HepG2 (cell line): Measurements from ENCODE around the gene VPS54. TPM values are rescaled to one million over a fixed set of nuclear protein-coding genes. Genes with fewer than 3 reads are reported as not detected.
A peak's percentile ranks its signal among the peaks of the same experiment; 100 is the strongest.

Experiments used
- ETV6 ChIP-seq: sonication (generic); formaldehyde crosslinking; conservative IDR thresholded peaks from 2 replicates; pipeline ENCODE4 v1.4.0; 2020; ENCODE audit warnings: missing genetic modification reagents
- FLYWCH1 ChIP-seq: sonication (generic); formaldehyde crosslinking; IDR thresholded peaks from 2 replicates; pipeline ENCODE4 v1.8.1; 2023; ENCODE audit warnings: mild to moderate bottlenecking, missing genetic modification reagents
- FOXC1 ChIP-seq: sonication (generic); formaldehyde crosslinking; IDR thresholded peaks from 2 replicates; pipeline ENCODE4 v1.8.0; 2022; ENCODE audit warnings: mild to moderate bottlenecking, missing genetic modification reagents, borderline replicate concordance
- FOXJ3 ChIP-seq: sonication (generic); formaldehyde crosslinking; IDR thresholded peaks from 2 replicates; pipeline ENCODE4 v1.4.0; 2020; ENCODE audit warnings: missing genetic modification reagents, mild to moderate bottlenecking, borderline replicate concordance
- JARID2 ChIP-seq: sonication (generic); formaldehyde crosslinking; IDR thresholded peaks from 2 replicates; pipeline ENCODE4 v1.8.1; 2023; ENCODE audit warnings: missing genetic modification reagents, inconsistent platforms; ENCODE audit not compliant: insufficient replicate concordance
- LCORL ChIP-seq, 2 experiments: fragments of 450-650 bp in 1 of 2; sonication (generic) in 1 of 2; formaldehyde crosslinking in 1 of 2; IDR thresholded peaks; 2 replicates each; pipeline versions ENCODE4 v1.5.0 to v1.6.1; 2017 to 2020; ENCODE audit warnings: antibody characterized with exemption in 1 of 2, missing genetic modification reagents in 1 of 2
- MED13 ChIP-seq: sonication (generic); formaldehyde crosslinking; IDR thresholded peaks from 2 replicates; pipeline ENCODE4 v1.5.0; 2020; ENCODE audit warnings: missing genetic modification reagents
- MEIS1 ChIP-seq: sonication (generic); formaldehyde crosslinking; IDR thresholded peaks from 2 replicates; pipeline ENCODE4 v1.9.0; 2021; ENCODE audit warnings: mild to moderate bottlenecking, missing genetic modification reagents, moderate library complexity, borderline replicate concordance
- PPARG ChIP-seq: conservative IDR thresholded peaks from 2 replicates; pipeline ENCODE4 v1.6.1; 2016; ENCODE audit warnings: missing biosample characterization, missing genetic modification reagents
- SNAI1 ChIP-seq: sonication (generic); formaldehyde crosslinking; IDR thresholded peaks from 2 replicates; pipeline ENCODE4 v1.5.0; 2020; ENCODE audit warnings: mild to moderate bottlenecking, missing genetic modification reagents, borderline replicate concordance
- SRSF9 ChIP-seq: fragments of 200-400 bp; formaldehyde crosslinking; IDR thresholded peaks from 2 replicates; pipeline ENCODE4 v1.6.1; 2018; ENCODE audit warnings: borderline replicate concordance, mild to moderate bottlenecking, low read depth, low read length; ENCODE audit not compliant: insufficient read depth, poor library complexity, severe bottlenecking
- TCF7L2 ChIP-seq: IDR thresholded peaks from 2 replicates; pipeline ENCODE4 v1.6.1; 2011; ENCODE audit warnings: mild to moderate bottlenecking, low read depth, low read length, moderate library complexity
- ZBTB20 ChIP-seq: sonication (generic); formaldehyde crosslinking; IDR thresholded peaks from 2 replicates; pipeline ENCODE4 v1.8.1; 2023; ENCODE audit warnings: missing genetic modification reagents, low read depth, mild to moderate bottlenecking, borderline replicate concordance
- ZFP62 ChIP-seq: sonication (generic); formaldehyde crosslinking; IDR thresholded peaks from 2 replicates; pipeline ENCODE4 v1.4.0; 2020; ENCODE audit warnings: missing genetic modification reagents
- ZNF282 ChIP-seq: fragments of 450-650 bp; IDR thresholded peaks from 2 replicates; pipeline ENCODE4 v1.6.1; 2018; ENCODE audit not compliant: partially characterized antibody
- ZNF432 ChIP-seq: sonication (generic); formaldehyde crosslinking; IDR thresholded peaks from 2 replicates; pipeline ENCODE4 v1.5.0; 2020; ENCODE audit warnings: missing genetic modification reagents, mild to moderate bottlenecking, borderline replicate concordance
- ZNF629 ChIP-seq: sonication (generic); formaldehyde crosslinking; conservative IDR thresholded peaks from 2 replicates; pipeline ENCODE4 v1.5.0; 2020; ENCODE audit warnings: missing genetic modification reagents
- ZSCAN29 ChIP-seq: sonication (generic); formaldehyde crosslinking; conservative IDR thresholded peaks from 2 replicates; pipeline ENCODE4 v1.4.0; 2020; ENCODE audit warnings: mild to moderate bottlenecking, missing genetic modification reagents
- ZSCAN31 ChIP-seq: sonication (generic); formaldehyde crosslinking; IDR thresholded peaks from 2 replicates; pipeline ENCODE4 v1.5.0; 2020; ENCODE audit warnings: low read depth, mild to moderate bottlenecking, missing genetic modification reagents
- polyA plus RNA-seq, 8 experiments: library from polyadenylated mRNA; depleted of rRNA in 3 of 8; stranded (reverse) in 7 of 8; unstranded in 1 of 8; fragments of >200 nt; fragmentation: Illumina TruSeq in 4 of 8; extraction: Trizol in 4 of 8; gene quantifications; 2 replicates each; pipeline versions ENCODE4 v1.2.1 to v1.2.3, GENCODE V29; 2011 to 2016; ENCODE audit warnings: low read depth in 4 of 8, missing spikeins in 1 of 8, mixed read lengths in 1 of 8; ENCODE audit not compliant: insufficient read depth in 1 of 8
- total RNA-seq, 5 experiments: library from RNA; depleted of rRNA; stranded (reverse); fragments of >200 nt; fragmentation: Illumina TruSeq; extraction: Trizol; gene quantifications; 2 replicates each; pipeline ENCODE4 v1.2.3, GENCODE V29; 2016; ENCODE audit warnings: low read depth in 1 of 5
- TF ChIP-seq, protein P1 (sequence below): IDR thresholded peaks from 2 replicates; pipeline ENCODE4 v1.6.1; 2016
- TF ChIP-seq, protein P2 (sequence below): sonication (generic); formaldehyde crosslinking; IDR thresholded peaks from 2 replicates; pipeline ENCODE4 v1.5.1; 2020; ENCODE audit warnings: mild to moderate bottlenecking, missing genetic modification reagents
- TF ChIP-seq, protein P3 (sequence below): sonication (generic); formaldehyde crosslinking; conservative IDR thresholded peaks from 2 replicates; pipeline ENCODE4 v1.8.0; 2022; ENCODE audit warnings: missing genetic modification reagents
- TF ChIP-seq, protein P4 (sequence below): sonication (generic); formaldehyde crosslinking; IDR thresholded peaks from 2 replicates; pipeline ENCODE4 v1.8.1; 2023; ENCODE audit warnings: mild to moderate bottlenecking, missing genetic modification reagents, borderline replicate concordance

Gene VPS54
- total and polyA plus RNA-seq, 2 of the 13 experiments (the other 11 are each of a cell fraction or from before 2014, with no cell fraction given) = 64.7 to 77.5 TPM

DNA sequence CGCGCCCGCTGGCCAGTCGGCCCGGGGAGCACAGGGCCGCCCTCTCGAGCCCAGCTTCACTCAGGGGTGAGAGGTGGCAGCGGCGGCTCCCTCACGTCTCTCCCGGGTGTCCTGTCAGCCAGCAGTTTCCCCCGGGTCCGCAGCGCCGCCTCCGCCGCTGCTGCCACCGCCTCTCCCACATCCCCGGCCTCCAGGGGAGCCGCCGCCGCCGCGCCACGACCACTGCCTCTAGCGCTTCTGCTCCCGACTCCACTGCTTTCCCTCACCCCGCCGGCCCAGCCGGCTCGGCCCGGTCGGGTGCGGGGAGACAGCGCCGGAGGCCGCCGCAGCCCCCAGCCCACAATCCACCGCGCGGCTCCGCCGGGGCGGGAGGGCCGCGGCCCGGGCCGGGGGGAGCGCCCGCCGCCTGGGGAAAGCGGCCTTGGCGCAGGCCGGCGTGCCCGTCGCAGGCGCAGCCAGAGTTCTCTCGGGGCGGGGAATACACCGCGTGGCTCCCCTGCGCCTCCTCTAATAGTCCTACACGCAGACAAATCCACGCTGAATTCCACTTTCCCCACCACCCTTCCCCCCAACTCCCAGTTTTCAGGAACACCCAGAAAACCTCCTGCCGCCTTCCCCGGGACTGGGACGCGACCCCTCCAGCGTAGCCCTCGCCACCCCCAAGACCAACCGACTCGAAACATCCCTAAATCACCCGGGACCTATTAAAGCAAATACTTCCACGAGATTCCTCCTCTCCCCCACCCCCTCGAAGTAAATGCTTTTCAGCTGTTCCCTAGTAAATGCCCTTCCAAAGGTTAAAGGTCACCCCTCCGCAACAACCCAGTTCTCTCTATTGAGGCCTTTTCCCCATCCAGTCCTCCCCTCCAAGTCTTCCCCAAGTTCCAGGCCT, at the start of gene VPS54 (continued):
- TF ChIP-seq, protein P1, sequence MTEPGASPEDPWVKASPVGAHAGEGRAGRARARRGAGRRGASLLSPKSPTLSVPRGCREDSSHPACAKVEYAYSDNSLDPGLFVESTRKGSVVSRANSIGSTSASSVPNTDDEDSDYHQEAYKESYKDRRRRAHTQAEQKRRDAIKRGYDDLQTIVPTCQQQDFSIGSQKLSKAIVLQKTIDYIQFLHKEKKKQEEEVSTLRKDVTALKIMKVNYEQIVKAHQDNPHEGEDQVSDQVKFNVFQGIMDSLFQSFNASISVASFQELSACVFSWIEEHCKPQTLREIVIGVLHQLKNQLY (CRISPR knock-in tag) = no peak
- TF ChIP-seq MEIS1 (CRISPR knock-in tag) (no peak), MED13 (no peak; the same call in 1 of the 2 replicates), PPARG (no peak), FOXJ3 (CRISPR knock-in tag) (no peak), FLYWCH1 (CRISPR knock-in tag) (0 out of 2 replicates have a peak, but pooled peaks have one; percentile 76), SRSF9 (no peak), ZBTB20 (0 out of 2 replicates have a peak, but pooled peaks have one; percentile 34), ETV6 (CRISPR knock-in tag) (peak; percentile 41; the same call in 1 of the 2 replicates), ZNF432 (CRISPR knock-in tag) (no peak), ZNF629 (no peak), ZFP62 (CRISPR knock-in tag) (no peak), ZNF282 (no peak), FOXC1 (CRISPR knock-in tag) (peak; percentile 65; the same call in 1 of the 2 replicates), LCORL (IDR thresholded peaks at IDR 0.05) (no peak), LCORL (CRISPR knock-in tag; IDR thresholded peaks at IDR 0.05) (0 out of 2 replicates have a peak, but pooled peaks have one; percentile 26), JARID2 (peak; percentile 30), SNAI1 (CRISPR knock-in tag) (no peak), ZSCAN29 (CRISPR knock-in tag) (no peak), TCF7L2 (no peak), ZSCAN31 (CRISPR knock-in tag) (peak; percentile 70)
- TF ChIP-seq, protein P2, sequence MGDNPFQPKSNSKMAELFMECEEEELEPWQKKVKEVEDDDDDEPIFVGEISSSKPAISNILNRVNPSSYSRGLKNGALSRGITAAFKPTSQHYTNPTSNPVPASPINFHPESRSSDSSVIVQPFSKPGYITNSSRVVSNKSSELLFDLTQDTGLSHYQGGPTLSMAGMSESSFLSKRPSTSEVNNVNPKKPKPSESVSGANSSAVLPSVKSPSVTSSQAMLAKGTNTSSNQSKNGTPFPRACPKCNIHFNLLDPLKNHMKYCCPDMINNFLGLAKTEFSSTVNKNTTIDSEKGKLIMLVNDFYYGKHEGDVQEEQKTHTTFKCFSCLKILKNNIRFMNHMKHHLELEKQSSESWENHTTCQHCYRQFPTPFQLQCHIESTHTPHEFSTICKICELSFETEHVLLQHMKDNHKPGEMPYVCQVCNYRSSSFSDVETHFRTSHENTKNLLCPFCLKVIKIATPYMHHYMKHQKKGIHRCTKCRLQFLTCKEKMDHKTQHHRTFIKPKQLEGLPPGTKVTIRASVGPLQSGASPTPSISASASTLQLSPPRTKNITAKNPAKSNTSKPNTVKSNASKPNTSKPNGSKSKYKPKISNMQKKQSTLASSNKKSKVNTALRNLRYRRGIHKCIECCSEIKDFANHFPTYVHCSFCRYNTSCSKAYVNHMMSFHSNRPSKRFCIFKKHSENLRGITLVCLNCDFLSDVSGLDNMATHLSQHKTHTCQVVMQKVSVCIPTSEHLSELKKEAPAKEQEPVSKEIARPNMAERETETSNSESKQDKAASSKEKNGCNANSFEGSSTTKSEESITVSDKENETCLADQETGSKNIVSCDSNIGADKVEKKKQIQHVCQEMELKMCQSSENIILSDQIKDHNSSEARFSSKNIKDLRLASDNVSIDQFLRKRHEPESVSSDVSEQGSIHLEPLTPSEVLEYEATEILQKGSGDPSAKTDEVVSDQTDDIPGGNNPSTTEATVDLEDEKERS (CRISPR knock-in tag) = no peak; the same call in 1 of the 2 replicates
- TF ChIP-seq, protein P3, sequence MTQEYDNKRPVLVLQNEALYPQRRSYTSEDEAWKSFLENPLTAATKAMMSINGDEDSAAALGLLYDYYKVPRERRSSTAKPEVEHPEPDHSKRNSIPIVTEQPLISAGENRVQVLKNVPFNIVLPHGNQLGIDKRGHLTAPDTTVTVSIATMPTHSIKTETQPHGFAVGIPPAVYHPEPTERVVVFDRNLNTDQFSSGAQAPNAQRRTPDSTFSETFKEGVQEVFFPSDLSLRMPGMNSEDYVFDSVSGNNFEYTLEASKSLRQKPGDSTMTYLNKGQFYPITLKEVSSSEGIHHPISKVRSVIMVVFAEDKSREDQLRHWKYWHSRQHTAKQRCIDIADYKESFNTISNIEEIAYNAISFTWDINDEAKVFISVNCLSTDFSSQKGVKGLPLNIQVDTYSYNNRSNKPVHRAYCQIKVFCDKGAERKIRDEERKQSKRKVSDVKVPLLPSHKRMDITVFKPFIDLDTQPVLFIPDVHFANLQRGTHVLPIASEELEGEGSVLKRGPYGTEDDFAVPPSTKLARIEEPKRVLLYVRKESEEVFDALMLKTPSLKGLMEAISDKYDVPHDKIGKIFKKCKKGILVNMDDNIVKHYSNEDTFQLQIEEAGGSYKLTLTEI = no peak
- TF ChIP-seq, protein P4, sequence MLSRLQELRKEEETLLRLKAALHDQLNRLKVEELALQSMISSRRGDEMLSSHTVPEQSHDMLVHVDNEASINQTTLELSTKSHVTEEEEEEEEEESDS (CRISPR knock-in tag) = peak; percentile 60; the same call in 1 of the 2 replicates
